A549 (cell line): ENCODE measurements around the gene SRR. TPM values are rescaled to one million over a fixed set of nuclear protein-coding genes. Genes with fewer than 3 reads are reported as not detected.

Source experiments
- ATAC-seq, 2 experiments: fragments of 200-7000 bp in 1 of 2; fragments of >200 bp in 1 of 2; cut with Nextera tagmentation in 1 of 2; cut with Tn5 transposase in 1 of 2; 3 replicates each; pipeline versions ENCODE4 v1.8.0 to v1.9.1; 2018 to 2020; ENCODE audit warnings: mild to moderate bottlenecking in 1 of 2, moderate library complexity in 1 of 2
- CTCF ChIA-PET: fragments of 300-600 bp; sonication (Branson Sonifier 250); formaldehyde crosslinking; extraction: SDS; loops from one replicate; lab custom pipeline; 2021; ENCODE audit warnings: antibody characterized with exemption, inconsistent platforms; lab: Yijun Ruan, JAX
- POLR2A ChIA-PET: fragments of 350-600 bp; formaldehyde crosslinking; extraction: SDS; loops from one replicate; lab custom pipeline; 2021; ENCODE audit warnings: antibody characterized with exemption, inconsistent platforms; lab: Yijun Ruan, JAX
- DNase-seq, 2 experiments: peaks; one replicate each; pipeline versions ENCODE4 v3.0.0 to v3.0.0-alpha.2; 2011 to 2016; ENCODE audit warnings: low read depth in 1 of 2, low spot score in 1 of 2
- FAIRE-seq: peaks from 2 replicates; lab custom pipeline; 2011; peaks lifted over from hg19 to GRCh38; lab: Jason Lieb, UNC
- H3K27ac ChIP-seq, 2 experiments: fragments of >200 bp; sonication (Bioruptor Twin); formaldehyde crosslinking; 3 replicates each; pipeline ENCODE4 v1.5.1; 2016 to 2017
- H3K4me1 ChIP-seq: fragments of >200 bp; sonication (Bioruptor Twin); formaldehyde crosslinking; 3 replicates; pipeline ENCODE4 v1.6.1; 2016
- H3K4me2 ChIP-seq: fragments of >200 bp; sonication (Bioruptor Twin); formaldehyde crosslinking; 3 replicates; pipeline ENCODE4 v1.6.1; 2016
- H3K4me3 ChIP-seq: fragments of >200 bp; sonication (Bioruptor Twin); formaldehyde crosslinking; 3 replicates; pipeline ENCODE4 v1.5.1; 2016
- H3K9me3 ChIP-seq: fragments of >200 bp; sonication (Bioruptor Twin); formaldehyde crosslinking; 3 replicates; pipeline ENCODE4 v1.6.1; 2016
- CBX2 ChIP-seq: fragments of 200-600 bp; sonication (generic); IDR thresholded peaks from 2 replicates; pipeline ENCODE4 v1.6.1; 2016; ENCODE audit warnings: low read depth, mild to moderate bottlenecking, borderline replicate concordance
- CEBPB ChIP-seq, 2 experiments: fragments of >200 bp in 1 of 2; sonication (Bioruptor Twin) in 1 of 2; formaldehyde crosslinking in 1 of 2; IDR thresholded peaks; 2 replicates each; pipeline ENCODE4 v1.6.1; 2012 to 2016
- E2F6 ChIP-seq: IDR thresholded peaks from 2 replicates; pipeline ENCODE4 v1.6.1; 2012; ENCODE audit warnings: low read depth, borderline replicate concordance
- EHF ChIP-seq: fragments of 250-450 bp; sonication (Bioruptor Pico); IDR thresholded peaks from 2 replicates; pipeline ENCODE4 v1.5.0; 2020; ENCODE audit warnings: mild to moderate bottlenecking
- ESRRA ChIP-seq: fragments of 150-350 bp; IDR thresholded peaks from 2 replicates; pipeline ENCODE4 v1.6.1; 2014; ENCODE audit warnings: mild to moderate bottlenecking, low read length, borderline replicate concordance
- FOSB ChIP-seq: fragments of 250-450 bp; sonication (Bioruptor Pico); IDR thresholded peaks from 2 replicates; pipeline ENCODE4 v1.5.0; 2020; ENCODE audit warnings: mild to moderate bottlenecking, moderate library complexity
- FOXS1 ChIP-seq: fragments of 250-450 bp; sonication (Bioruptor Pico); IDR thresholded peaks from 2 replicates; pipeline ENCODE4 v1.5.0; 2020; ENCODE audit warnings: mild to moderate bottlenecking, moderate library complexity
- HOXA7 ChIP-seq: fragments of 250-450 bp; sonication (Bioruptor Pico); IDR thresholded peaks from 2 replicates; pipeline ENCODE4 v1.5.0; 2020; ENCODE audit warnings: mild to moderate bottlenecking, moderate library complexity
- HOXB13 ChIP-seq: fragments of 250-450 bp; sonication (Bioruptor Pico); IDR thresholded peaks from 2 replicates; pipeline ENCODE4 v1.5.0; 2020; ENCODE audit warnings: low read depth, mild to moderate bottlenecking, moderate library complexity
- JUN ChIP-seq, 2 experiments: fragments of >200 bp; sonication (Bioruptor Twin); formaldehyde crosslinking; IDR thresholded peaks; 2 replicates in 1 of 2; 3 replicates in 1 of 2; pipeline ENCODE4 v1.6.1; 2016 to 2017
- KDM5A ChIP-seq: fragments of 200-600 bp; sonication (generic); IDR thresholded peaks from 2 replicates; pipeline ENCODE4 v1.6.1; 2016; ENCODE audit warnings: antibody characterized with exemption, mild to moderate bottlenecking
- PHF8 ChIP-seq: fragments of 200-600 bp; sonication (generic); IDR thresholded peaks from 2 replicates; pipeline ENCODE4 v1.6.1; 2016; ENCODE audit warnings: low read depth, mild to moderate bottlenecking, antibody characterized with exemption, moderate library complexity, borderline replicate concordance
- POLR2A ChIP-seq: IDR thresholded peaks from 2 replicates; pipeline ENCODE4 v1.6.1; 2012; ENCODE audit warnings: mild to moderate bottlenecking, low read length
- RCOR1 ChIP-seq: fragments of 150-350 bp; IDR thresholded peaks from 2 replicates; pipeline ENCODE4 v1.6.1; 2014; ENCODE audit warnings: antibody characterized with exemption, low read length, low read depth
- RFX5 ChIP-seq: fragments of 450-650 bp; IDR thresholded peaks from 2 replicates; pipeline ENCODE4 v1.7.1; 2014; ENCODE audit warnings: antibody characterized with exemption, mild to moderate bottlenecking, moderate library complexity
- RNF2 ChIP-seq: fragments of 200-600 bp; sonication (generic); IDR thresholded peaks from 2 replicates; pipeline ENCODE4 v1.6.1; 2016; ENCODE audit warnings: low read depth, mild to moderate bottlenecking, antibody characterized with exemption, moderate library complexity, borderline replicate concordance
- TP53 ChIP-seq: fragments of 250-450 bp; sonication (Bioruptor Pico); IDR thresholded peaks from 2 replicates; pipeline ENCODE4 v1.5.0; 2021; ENCODE audit warnings: mild to moderate bottlenecking, moderate library complexity
- USF2 ChIP-seq: fragments of 450-650 bp; IDR thresholded peaks from 2 replicates; pipeline ENCODE4 v1.6.1; 2014; ENCODE audit warnings: antibody characterized with exemption
- ZC3H11A ChIP-seq: fragments of 450-650 bp; IDR thresholded peaks from 2 replicates; pipeline ENCODE4 v1.6.1; 2014; ENCODE audit warnings: antibody characterized with exemption, mild to moderate bottlenecking
- ZFP36 ChIP-seq: fragments of 450-650 bp; IDR thresholded peaks from 2 replicates; pipeline ENCODE4 v1.6.1; 2014; ENCODE audit warnings: borderline replicate concordance; ENCODE audit not compliant: partially characterized antibody
- ZSCAN20 ChIP-seq: fragments of 250-450 bp; sonication (Bioruptor Pico); IDR thresholded peaks from 2 replicates; pipeline ENCODE4 v1.8.0; 2022; ENCODE audit warnings: mild to moderate bottlenecking, moderate library complexity
- WGBS: methylation state at CpG from one replicate; pipeline ENCODE4 v1.1.6; 2017; ENCODE audit errors: missing lambda C conversion rate; 5-methylcytosine and 5-hydroxymethylcytosine counted together
- polyA plus RNA-seq, 4 experiments: library from polyadenylated mRNA; depleted of rRNA in 3 of 4; stranded (reverse); fragments of >200 nt; fragmentation: RNase III in 1 of 4; extraction: RNeasy Plus Mini Kit Qiagen cat#74134 plus additional on column Dnase treatment in 1 of 4; gene quantifications; 2 replicates in 3 of 4; 3 replicates in 1 of 4; pipeline ENCODE4 v1.2.3, GENCODE V29; 2011 to 2017
- TF ChIP-seq, protein P1 (sequence below): fragments of >200 bp; sonication (Bioruptor Twin); formaldehyde crosslinking; IDR thresholded peaks from 3 replicates; pipeline ENCODE4 v1.6.1; 2016
- TF ChIP-seq, protein P2 (sequence below): fragments of >200 bp; sonication (Bioruptor Twin); formaldehyde crosslinking; IDR thresholded peaks from 3 replicates; pipeline ENCODE4 v1.5.1; 2016
- TF ChIP-seq, protein P3 (sequence below): fragments of 250-450 bp; sonication (Bioruptor Pico); IDR thresholded peaks from 2 replicates; pipeline ENCODE4 v1.5.0; 2020; ENCODE audit warnings: low read depth, mild to moderate bottlenecking, moderate library complexity

SRR gene
- polyA plus RNA-seq, 2 of the 4 experiments (the other 2 are of a cell fraction), result 13.2 to 16.7 TPM

DNA sequence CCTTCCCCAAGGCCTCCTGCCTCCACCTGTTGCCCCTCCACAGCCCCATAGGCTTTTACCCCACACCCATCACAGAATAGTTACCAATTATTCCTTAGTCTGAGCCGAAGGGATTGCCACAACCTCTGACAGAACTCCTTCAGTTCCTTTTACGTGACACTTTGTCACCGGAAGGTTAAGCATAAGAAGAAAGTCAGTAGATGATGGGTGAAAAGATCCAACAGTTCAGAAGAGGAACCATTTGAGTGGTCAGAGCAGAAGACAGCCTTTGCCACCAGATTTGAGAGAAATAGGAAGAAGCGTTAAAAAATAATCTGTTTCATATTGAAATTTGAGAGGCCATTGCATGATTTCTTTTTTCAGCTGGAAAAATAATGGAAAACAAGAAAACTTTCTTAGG is 1.2 kb downstream of the SRR start:
- no peak for FAIRE-seq
- Histone ChIP-seq H3K9me3 (no peaks in the 10 kb centered on the region), H3K4me2 (peak overlapping the region; percentile 70), H3K4me3 (peak overlapping the region; percentile 75), H3K27ac (peak overlapping the region in 1 of 2 experiments; percentile 97; a peak in 3 of 6 replicates), H3K4me1 (peaks cover 13% of the 10 kb centered on the region; the same call in 2 of the 3 replicates)
- DNase-seq, result no peak
- TF ChIP-seq EHF (CRISPR knock-in tag), result no peak
- no peak for TF ChIP-seq ESRRA
- TF ChIP-seq, protein P1, sequence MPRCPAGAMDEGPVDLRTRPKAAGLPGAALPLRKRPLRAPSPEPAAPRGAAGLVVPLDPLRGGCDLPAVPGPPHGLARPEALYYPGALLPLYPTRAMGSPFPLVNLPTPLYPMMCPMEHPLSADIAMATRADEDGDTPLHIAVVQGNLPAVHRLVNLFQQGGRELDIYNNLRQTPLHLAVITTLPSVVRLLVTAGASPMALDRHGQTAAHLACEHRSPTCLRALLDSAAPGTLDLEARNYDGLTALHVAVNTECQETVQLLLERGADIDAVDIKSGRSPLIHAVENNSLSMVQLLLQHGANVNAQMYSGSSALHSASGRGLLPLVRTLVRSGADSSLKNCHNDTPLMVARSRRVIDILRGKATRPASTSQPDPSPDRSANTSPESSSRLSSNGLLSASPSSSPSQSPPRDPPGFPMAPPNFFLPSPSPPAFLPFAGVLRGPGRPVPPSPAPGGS, result no peak
- TF ChIP-seq, protein P2, sequence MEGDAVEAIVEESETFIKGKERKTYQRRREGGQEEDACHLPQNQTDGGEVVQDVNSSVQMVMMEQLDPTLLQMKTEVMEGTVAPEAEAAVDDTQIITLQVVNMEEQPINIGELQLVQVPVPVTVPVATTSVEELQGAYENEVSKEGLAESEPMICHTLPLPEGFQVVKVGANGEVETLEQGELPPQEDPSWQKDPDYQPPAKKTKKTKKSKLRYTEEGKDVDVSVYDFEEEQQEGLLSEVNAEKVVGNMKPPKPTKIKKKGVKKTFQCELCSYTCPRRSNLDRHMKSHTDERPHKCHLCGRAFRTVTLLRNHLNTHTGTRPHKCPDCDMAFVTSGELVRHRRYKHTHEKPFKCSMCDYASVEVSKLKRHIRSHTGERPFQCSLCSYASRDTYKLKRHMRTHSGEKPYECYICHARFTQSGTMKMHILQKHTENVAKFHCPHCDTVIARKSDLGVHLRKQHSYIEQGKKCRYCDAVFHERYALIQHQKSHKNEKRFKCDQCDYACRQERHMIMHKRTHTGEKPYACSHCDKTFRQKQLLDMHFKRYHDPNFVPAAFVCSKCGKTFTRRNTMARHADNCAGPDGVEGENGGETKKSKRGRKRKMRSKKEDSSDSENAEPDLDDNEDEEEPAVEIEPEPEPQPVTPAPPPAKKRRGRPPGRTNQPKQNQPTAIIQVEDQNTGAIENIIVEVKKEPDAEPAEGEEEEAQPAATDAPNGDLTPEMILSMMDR, result no peak
- TF ChIP-seq HOXB13 (CRISPR knock-in tag), result no peak
- TF ChIP-seq PHF8, result no peak
- no peak for TF ChIP-seq RNF2
- TF ChIP-seq ZSCAN20 (CRISPR knock-in tag), result no peak
- TF ChIP-seq KDM5A, result no peak
- TF ChIP-seq POLR2A, result no peak
- TF ChIP-seq E2F6, result no peak
- ChIA-PET POLR2A (interaction anchor here (1.2 to 2.6 kb wide), 3 partner anchors 10 to 32 kb away, joined by 3 to 37 read pairs (median 9); partner anchors contain the start of genes SGSM2 and TSR1), CTCF (interaction anchor here (0.6 to 3.0 kb wide), 11 partner anchors 10 to 500 kb away, joined by 3 to 15 read pairs (median 4); no protein-coding TSS in a partner anchor)
- no peak for ATAC-seq
- 89% methylated on average over 4 of the region's 4 CpGs for WGBS

- no peak overlapping the region for H3K27ac ChIP-seq
- no peak overlapping the region for H3K4me3 ChIP-seq
- H3K9me3 ChIP-seq, result no peaks in the 10 kb centered on the region
- WGBS, result 88% methylated on average over 6 of the region's 6 CpGs
- ChIA-PET POLR2A (interaction anchor here (0.6 to 1.3 kb wide), 2 partner anchors 25 to 27 kb away, joined by 3 to 7 read pairs; partner anchors contain the start of gene TSR1), CTCF (interaction anchor here (0.7 kb wide), 1 partner anchor 43 kb away, joined by 5 read pairs; no protein-coding TSS in a partner anchor)
- TF ChIP-seq RCOR1 (no peak), FOXS1 (no peak), HOXA7 (CRISPR knock-in tag) (no peak), JUN (IDR thresholded peaks at IDR 0.05) (no peak), PHF8 (no peak), TP53 (CRISPR knock-in tag) (no peak), CEBPB (IDR thresholded peaks at IDR 0.05) (no peak), USF2 (no peak), ESRRA (no peak), ZC3H11A (no peak), FOSB (no peak), RFX5 (no peak), RNF2 (no peak), ZFP36 (no peak), CBX2 (no peak)
- TF ChIP-seq, protein P3, sequence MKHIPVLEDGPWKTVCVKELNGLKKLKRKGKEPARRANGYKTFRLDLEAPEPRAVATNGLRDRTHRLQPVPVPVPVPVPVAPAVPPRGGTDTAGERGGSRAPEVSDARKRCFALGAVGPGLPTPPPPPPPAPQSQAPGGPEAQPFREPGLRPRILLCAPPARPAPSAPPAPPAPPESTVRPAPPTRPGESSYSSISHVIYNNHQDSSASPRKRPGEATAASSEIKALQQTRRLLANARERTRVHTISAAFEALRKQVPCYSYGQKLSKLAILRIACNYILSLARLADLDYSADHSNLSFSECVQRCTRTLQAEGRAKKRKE (CRISPR knock-in tag), result no peak
- FAIRE-seq (no peak), ATAC-seq (peak in 1 of 2 experiments; percentile 64; a peak in 3 of 6 replicates), DNase-seq (no peak)
- peaks cover 5% of the 10 kb centered on the region; the same call in 1 of the 3 replicates for H3K4me1 ChIP-seq
- no peak overlapping the region for H3K4me2 ChIP-seq
Measured at GRCh38 chr17:2309338-2310154, 5.8 kb downstream of the SRR start.
